Hepatocyte (in vitro differentiated cells): ENCODE measurements around the gene OR51A4.

ENCODE experiments used
- EZH2 ChIP-seq: fragments of 200-600 bp; sonication (generic); IDR thresholded peaks from 2 replicates; pipeline ENCODE4 v1.6.1; 2016; ENCODE audit warnings: antibody characterized with exemption, mild to moderate bottlenecking, borderline replicate concordance
- TF ChIP-seq, protein P1 (sequence below): fragments of 200-600 bp; sonication (generic); IDR thresholded peaks from 2 replicates; pipeline ENCODE4 v1.5.1; 2016; ENCODE audit warnings: antibody characterized with exemption, mild to moderate bottlenecking; ENCODE audit not compliant: poor library complexity

GRCh38 chr11:4903484-4903883, 43.9 kb downstream of the OR51A4 start, which contains the start of gene OR51A7:
- no peak for TF ChIP-seq EZH2
- TF ChIP-seq, protein P1, sequence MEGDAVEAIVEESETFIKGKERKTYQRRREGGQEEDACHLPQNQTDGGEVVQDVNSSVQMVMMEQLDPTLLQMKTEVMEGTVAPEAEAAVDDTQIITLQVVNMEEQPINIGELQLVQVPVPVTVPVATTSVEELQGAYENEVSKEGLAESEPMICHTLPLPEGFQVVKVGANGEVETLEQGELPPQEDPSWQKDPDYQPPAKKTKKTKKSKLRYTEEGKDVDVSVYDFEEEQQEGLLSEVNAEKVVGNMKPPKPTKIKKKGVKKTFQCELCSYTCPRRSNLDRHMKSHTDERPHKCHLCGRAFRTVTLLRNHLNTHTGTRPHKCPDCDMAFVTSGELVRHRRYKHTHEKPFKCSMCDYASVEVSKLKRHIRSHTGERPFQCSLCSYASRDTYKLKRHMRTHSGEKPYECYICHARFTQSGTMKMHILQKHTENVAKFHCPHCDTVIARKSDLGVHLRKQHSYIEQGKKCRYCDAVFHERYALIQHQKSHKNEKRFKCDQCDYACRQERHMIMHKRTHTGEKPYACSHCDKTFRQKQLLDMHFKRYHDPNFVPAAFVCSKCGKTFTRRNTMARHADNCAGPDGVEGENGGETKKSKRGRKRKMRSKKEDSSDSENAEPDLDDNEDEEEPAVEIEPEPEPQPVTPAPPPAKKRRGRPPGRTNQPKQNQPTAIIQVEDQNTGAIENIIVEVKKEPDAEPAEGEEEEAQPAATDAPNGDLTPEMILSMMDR = no peak
